Measurements from ENCODE around the gene TCEA2.

The TCEA2 gene

GRCh38 chr20:64082126-64082731, 19.2 kb downstream of the TCEA2 start:
- no peak overlapping the region for H3K9ac ChIP-seq (ENCODE audit: low read length)
- H3K9me2 ChIP-seq (replicated peaks; ENCODE audit: insufficient read depth, low read length): no peaks in the 10 kb centered on the region
- H3K27me3 ChIP-seq (ENCODE audit: low read length): no peaks in the 10 kb centered on the region
- H3F3A ChIP-seq (ENCODE audit: insufficient read depth): peaks cover 36% of the 10 kb centered on the region
- H3K9me3 ChIP-seq (ENCODE audit: insufficient read depth, low read length): no peaks in the 10 kb centered on the region
- no peaks in the 10 kb centered on the region for H3K79me2 ChIP-seq (ENCODE audit: insufficient read depth, low read length)
- no peaks in the 10 kb centered on the region for H3K36me3 ChIP-seq (ENCODE audit: low read length)
- H3K4me2 ChIP-seq (ENCODE audit: low read depth, low read length, poor library complexity, severe bottlenecking): no peak overlapping the region
- no peak overlapping the region for H3K27ac ChIP-seq (ENCODE audit: low read depth, low read length)
- no peak for TF ChIP-seq CTCF (IDR thresholded peaks at IDR 0.05; ENCODE audit: insufficient read depth, low read length, poor library complexity, severe bottlenecking)
- no peaks in the 10 kb centered on the region for H4K20me1 ChIP-seq (ENCODE audit: low read depth, low read length)
- H2AFZ ChIP-seq (ENCODE audit: low read depth, low read length, severe bottlenecking): no peak overlapping the region
- no peak overlapping the region for H3K4me3 ChIP-seq (ENCODE audit: insufficient read depth, low read length, poor library complexity, severe bottlenecking)

DNA sequence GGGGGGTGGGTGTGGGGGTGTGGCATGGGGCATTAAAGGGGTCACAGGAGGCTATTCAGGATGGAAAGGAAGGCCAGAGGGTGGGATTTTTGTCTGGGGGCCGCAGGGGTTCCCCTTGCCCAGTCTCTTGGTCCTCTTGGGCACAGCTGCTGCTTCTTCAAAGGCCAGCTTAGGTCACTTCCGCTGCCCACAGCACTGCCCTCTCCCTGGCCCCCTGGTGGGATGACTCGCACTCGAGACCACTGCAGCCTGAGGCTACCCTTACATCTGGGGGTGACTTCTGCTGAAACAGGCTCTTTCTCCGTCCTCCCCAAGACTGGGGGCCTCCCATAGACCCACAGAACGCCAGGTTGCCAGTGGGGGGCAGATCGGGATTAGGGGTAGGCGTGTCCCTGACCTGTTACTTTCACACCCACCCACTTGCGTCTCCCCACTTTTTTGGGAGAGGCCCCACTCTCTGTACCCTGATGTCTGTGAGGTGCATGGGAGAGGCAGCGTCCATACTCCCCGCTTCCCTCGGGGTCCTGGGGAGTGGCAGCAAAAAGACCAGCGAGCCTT, 19.9 kb downstream of the TCEA2 start:
- no peak overlapping the region for H2AFZ ChIP-seq (ENCODE audit: low read depth, low read length, severe bottlenecking)
- no peak overlapping the region for H3K9ac ChIP-seq (ENCODE audit: low read length)
- no peaks in the 10 kb centered on the region for H4K20me1 ChIP-seq (ENCODE audit: low read depth, low read length)
- H3K4me3 ChIP-seq (ENCODE audit: insufficient read depth, low read length, poor library complexity, severe bottlenecking): no peak overlapping the region
- no peak overlapping the region for H3K27ac ChIP-seq (ENCODE audit: low read depth, low read length)
- H3K36me3 ChIP-seq (ENCODE audit: low read length): no peaks in the 10 kb centered on the region
- no peaks in the 10 kb centered on the region for H3K9me2 ChIP-seq (replicated peaks; ENCODE audit: insufficient read depth, low read length)
- H3K27me3 ChIP-seq (ENCODE audit: low read length): no peaks in the 10 kb centered on the region
- TF ChIP-seq CTCF (IDR thresholded peaks at IDR 0.05; ENCODE audit: insufficient read depth, low read length, poor library complexity, severe bottlenecking) (no peak), EZH2phosphoT487 (conservative IDR thresholded peaks at IDR 0.05; ENCODE audit: low read length) (no peak)
- no peaks in the 10 kb centered on the region for H3K9me3 ChIP-seq (ENCODE audit: insufficient read depth, low read length)
- H3F3A ChIP-seq (ENCODE audit: insufficient read depth): peaks cover 30% of the 10 kb centered on the region
- no peaks in the 10 kb centered on the region for H3K79me2 ChIP-seq (ENCODE audit: insufficient read depth, low read length)
- H3K4me2 ChIP-seq (ENCODE audit: low read depth, low read length, poor library complexity, severe bottlenecking): peak overlapping the region; percentile 36

- H3K79me2 ChIP-seq (ENCODE audit: insufficient read depth, low read length): no peaks in the 10 kb centered on the region
- no peak overlapping the region for H3K4me3 ChIP-seq (ENCODE audit: insufficient read depth, low read length, poor library complexity, severe bottlenecking)
- H3K36me3 ChIP-seq (ENCODE audit: low read length): no peaks in the 10 kb centered on the region
- no peaks in the 10 kb centered on the region for H4K20me1 ChIP-seq (ENCODE audit: low read depth, low read length)
- H3K9me2 ChIP-seq (replicated peaks; ENCODE audit: insufficient read depth, low read length): no peaks in the 10 kb centered on the region
- H2AFZ ChIP-seq (ENCODE audit: low read depth, low read length, severe bottlenecking): no peak overlapping the region
- H3K9me3 ChIP-seq (ENCODE audit: insufficient read depth, low read length): no peaks in the 10 kb centered on the region
- H3K27ac ChIP-seq (ENCODE audit: low read depth, low read length): no peak overlapping the region
- peak overlapping the region; percentile 36 for H3K4me2 ChIP-seq (ENCODE audit: low read depth, low read length, poor library complexity, severe bottlenecking)
- peaks cover 25% of the 10 kb centered on the region; the same call in 1 of the 2 replicates for H3F3A ChIP-seq (ENCODE audit: insufficient read depth)
- TF ChIP-seq EZH2phosphoT487 (conservative IDR thresholded peaks at IDR 0.05; ENCODE audit: low read length): no peak
- TF ChIP-seq CTCF (IDR thresholded peaks at IDR 0.05; ENCODE audit: insufficient read depth, low read length, poor library complexity, severe bottlenecking): peak; percentile 32
- H3K9ac ChIP-seq (ENCODE audit: low read length): 0 out of 2 replicates have a peak overlapping the region, but pooled peaks have one; percentile 22
- H3K27me3 ChIP-seq (ENCODE audit: low read length): no peaks in the 10 kb centered on the region
Observed at GRCh38 chr20:64083378-64083803, 20.4 kb downstream of the TCEA2 start.
